Measurements from ENCODE around the gene OSBPL6.
"Not testable (repeated sequence)": the region's sequence is repeated elsewhere in the genome, so short reads cannot be mapped to it uniquely, and the experiment has no call there.

The OSBPL6 gene

DNA sequence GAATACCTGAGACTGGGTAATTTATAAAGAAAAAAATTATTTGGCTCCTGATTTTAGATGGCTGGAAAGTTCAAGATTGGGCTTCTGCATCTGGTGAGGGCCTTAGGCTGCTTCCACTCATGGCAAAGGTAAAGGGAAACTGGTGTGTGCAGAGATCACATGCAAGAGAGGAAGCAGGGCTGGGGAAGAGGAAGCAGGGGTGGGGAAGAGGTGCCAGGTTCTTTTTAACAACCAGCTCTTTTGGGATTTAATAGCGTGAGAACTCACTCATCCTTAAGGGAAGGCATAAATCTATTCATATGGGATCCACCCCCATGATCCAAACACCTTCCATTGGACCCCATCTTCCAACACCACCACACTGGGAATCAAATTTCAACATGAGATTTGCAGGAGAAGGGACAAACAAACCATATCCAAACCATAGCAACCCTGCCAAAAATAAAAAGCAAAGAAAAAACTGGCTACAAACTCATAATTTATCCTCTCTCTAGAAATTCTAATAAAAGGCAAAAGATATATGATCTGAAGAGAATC, 226.2 kb downstream of the OSBPL6 start:
- TF ChIP-seq POLR2A (IDR thresholded peaks at IDR 0.05; ENCODE audit: low read length) (no peak), GATA1 (IDR thresholded peaks at IDR 0.05; ENCODE audit: low read depth, low read length) (no peak)

DNA sequence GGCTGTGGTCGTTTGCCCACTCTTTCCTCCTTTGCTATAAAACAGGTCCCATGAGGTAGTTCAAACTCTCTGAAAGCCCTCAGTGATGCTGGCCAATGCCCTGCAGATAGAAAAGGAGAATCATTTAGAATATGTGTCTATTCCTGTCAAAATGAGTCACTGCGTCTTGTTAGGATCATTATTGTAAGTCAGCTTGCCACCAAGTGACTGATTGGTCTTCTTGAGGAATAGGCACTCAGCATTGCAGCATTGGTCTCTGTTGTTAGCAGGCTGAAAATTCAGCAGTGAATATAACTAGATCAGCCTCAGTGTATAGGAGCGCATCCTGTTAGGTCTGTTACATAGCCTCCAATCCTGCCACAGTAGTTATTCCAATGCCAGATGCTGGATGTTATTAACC, 227.8 kb downstream of the OSBPL6 start:
- DNase-seq, result no peak

More for the DNA sequence above, 226.2 kb downstream of the OSBPL6 start:
- no peak for DNase-seq

DNA sequence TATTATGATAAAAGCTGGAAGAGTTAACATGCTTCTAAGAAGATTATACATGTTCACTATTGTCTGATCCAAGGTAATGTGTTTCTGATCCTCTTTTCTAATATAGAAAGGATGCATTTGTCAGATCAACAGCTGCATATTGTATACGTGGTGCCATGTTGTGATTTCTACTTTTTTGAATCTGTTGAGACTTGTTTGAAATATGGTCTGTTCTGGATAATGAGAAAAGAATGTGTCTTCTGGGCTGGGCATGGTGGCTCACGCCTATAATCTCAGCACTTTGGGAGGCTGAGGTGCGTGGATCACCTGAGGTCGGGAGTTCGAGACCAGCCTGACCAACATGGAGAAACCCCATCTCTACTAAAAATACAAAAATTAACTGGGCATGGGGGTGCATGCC, 229.4 kb downstream of the OSBPL6 start:
- not testable (repeated sequence) for DNase-seq

More for the DNA sequence above, 227.8 kb downstream of the OSBPL6 start:
- TF ChIP-seq POLR2A (IDR thresholded peaks at IDR 0.05; ENCODE audit: low read length) (no peak), GATA1 (IDR thresholded peaks at IDR 0.05; ENCODE audit: low read depth, low read length) (no peak)

DNA sequence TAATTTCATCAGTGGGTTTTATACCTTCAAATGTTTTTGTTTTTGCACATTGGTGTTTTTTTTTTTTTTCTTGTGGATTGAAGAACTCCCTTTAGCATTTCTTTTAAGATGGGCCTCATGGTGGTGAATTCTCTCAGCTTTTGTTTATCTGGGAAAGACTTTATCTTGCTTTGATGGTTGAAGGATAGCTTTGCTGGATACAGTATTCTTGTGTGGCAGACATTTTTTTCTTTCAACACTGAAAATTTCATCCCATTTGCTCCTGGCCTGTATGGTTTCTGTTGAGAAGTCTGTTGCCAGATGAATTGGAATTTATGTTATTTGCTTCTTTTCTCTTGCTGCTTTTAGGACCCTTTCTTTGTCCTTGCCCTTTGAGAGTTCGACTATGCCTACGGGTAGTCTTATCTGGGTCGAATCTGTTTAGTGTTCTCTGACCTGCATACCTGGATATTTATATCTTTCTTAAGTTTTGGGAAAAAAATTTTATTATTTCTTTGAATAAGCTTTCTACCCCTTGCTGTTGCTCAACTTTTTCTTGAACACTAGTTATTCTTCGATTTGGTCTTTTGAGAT, 231.0 kb downstream of the OSBPL6 start:
- TF ChIP-seq POLR2A (IDR thresholded peaks at IDR 0.05; ENCODE audit: low read length) (no peak), GATA1 (IDR thresholded peaks at IDR 0.05; ENCODE audit: low read depth, low read length) (no peak)
- no peak for DNase-seq

DNA sequence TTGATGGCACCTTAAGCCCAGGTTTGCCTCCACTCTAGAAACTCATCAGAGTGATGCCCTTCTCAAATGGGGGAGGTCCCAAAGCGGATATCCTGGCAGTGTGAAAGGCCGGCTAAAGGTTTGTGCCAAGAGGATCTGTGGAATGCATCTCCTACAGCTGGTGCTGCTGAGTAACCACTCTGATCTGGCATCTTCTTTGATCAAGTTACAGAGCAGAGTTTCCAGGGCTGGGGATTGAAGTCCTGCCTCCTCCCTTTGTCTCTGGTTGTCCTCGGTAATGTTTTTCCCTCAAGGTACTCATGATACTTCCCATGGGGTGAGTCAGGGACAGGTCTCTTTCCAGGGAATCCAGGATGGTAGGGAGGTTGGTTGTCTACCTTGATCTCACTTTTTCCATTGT, 232.1 kb downstream of the OSBPL6 start:
- DNase-seq, result no peak
- TF ChIP-seq POLR2A (IDR thresholded peaks at IDR 0.05; ENCODE audit: low read length), result no peak
- no peak for TF ChIP-seq GATA1 (IDR thresholded peaks at IDR 0.05; ENCODE audit: low read depth, low read length)

DNA sequence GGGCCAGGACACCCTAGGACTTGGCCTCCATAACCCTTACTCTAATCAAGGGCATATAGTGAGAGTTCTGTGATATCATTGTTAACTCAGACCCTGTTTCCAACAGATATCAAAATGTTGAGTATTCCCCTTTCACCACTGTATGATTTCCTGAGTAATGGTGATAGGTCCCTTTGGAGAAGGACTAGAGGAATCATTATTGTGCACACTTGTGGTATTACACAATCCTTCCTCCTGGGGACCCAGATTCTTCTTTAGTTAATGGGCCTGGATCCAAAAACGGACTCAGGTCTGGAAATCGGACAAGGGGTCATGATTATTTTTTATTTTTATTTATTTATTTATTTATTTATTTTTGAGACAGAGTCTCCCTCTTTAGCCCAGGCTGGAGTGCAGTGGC, 233.1 kb downstream of the OSBPL6 start:
- no peak for TF ChIP-seq POLR2A (IDR thresholded peaks at IDR 0.05; ENCODE audit: low read length)
- TF ChIP-seq GATA1 (IDR thresholded peaks at IDR 0.05; ENCODE audit: low read depth, low read length), result no peak
- no peak for DNase-seq

DNA sequence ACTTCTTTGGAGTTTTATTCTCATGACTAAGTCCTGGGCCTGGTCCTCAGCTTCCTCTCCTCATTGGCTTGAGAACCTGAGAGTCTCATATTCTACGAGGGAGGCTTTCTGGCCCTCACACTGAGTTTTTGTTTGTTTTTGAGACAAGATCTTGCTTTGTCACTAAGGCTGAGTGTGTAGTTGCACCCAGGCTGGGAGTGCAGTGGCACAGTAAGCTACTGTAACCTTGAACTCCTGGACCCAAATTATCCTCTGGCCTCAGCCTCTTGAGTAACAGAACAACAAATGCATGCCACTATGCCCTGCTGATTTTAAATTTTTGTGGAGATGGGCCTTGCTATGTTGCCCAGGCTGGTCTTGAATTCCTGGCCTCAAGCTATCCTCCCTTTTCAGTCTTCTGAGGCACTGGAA, 234.1 kb downstream of the OSBPL6 start:
- peak in 1 of 2 experiments; percentile 4 for DNase-seq
- TF ChIP-seq GATA1 (IDR thresholded peaks at IDR 0.05; ENCODE audit: low read depth, low read length), result no peak
- no peak for TF ChIP-seq POLR2A (IDR thresholded peaks at IDR 0.05; ENCODE audit: low read length)

DNA sequence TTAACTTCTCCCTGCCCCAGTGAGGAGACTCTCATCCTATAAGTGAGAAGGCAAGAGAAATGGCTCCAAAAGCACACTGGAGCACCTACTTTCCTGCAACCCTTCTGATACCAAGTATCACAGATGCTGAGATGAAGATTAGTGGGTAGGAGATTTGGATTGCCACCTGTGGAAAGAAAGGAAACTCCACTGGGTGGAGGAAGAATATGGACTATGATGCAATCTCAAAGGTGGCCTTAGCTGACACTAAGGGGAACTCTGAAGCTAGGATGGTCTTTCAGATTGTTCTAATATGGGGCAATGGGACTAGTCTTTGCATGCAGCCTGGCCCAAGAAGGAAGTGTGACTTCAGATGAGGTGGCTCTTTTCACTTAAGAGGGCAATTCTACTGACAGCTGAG, 235.0 kb downstream of the OSBPL6 start:
- TF ChIP-seq POLR2A (IDR thresholded peaks at IDR 0.05; ENCODE audit: low read length), result no peak
- no peak for TF ChIP-seq GATA1 (IDR thresholded peaks at IDR 0.05; ENCODE audit: low read depth, low read length)
- DNase-seq, result peak in 1 of 2 experiments; percentile 11

DNA sequence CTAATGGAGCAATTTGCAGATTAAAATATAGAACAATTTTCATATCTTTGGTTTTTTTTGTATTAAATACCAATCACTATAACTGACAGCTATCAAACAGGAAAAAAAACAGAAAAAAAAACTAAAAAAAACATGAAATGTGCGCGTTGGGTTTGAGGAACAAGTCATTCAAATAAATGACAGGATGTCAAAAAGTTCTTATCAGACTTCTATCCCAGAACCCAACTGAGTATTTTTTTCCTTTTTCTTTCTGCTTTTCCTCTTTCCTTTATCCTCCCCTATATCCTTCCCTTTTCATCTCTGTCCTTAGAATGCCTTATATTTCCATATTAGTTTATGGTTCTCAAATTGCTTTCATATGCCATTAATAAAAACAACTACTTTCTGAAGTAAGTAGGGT, 242.3 kb downstream of the OSBPL6 start:
- TF ChIP-seq GATA1 (IDR thresholded peaks at IDR 0.05; ENCODE audit: low read depth, low read length), result no peak
- TF ChIP-seq POLR2A (IDR thresholded peaks at IDR 0.05; ENCODE audit: low read length), result no peak

DNA sequence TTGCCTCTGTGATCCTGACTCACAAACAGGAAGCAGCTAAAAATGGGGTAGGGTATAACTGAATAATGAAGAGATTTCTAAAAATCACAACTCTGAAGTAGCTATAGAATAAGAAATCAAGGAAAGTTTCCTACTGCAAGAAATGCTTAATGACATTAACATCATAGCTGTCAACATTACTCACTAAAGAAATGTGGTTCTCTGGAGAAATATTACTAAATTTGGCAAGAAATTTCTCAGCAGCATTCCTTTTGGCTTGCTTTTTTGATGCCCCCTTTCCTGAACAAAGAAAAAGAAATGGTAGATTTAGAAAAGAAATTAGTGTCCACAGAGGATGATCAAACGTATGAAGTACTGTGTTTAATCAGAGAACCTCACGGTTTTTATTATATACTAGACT, 247.1 kb downstream of the OSBPL6 start:
- TF ChIP-seq POLR2A (IDR thresholded peaks at IDR 0.05; ENCODE audit: low read length), result no peak
- no peak for TF ChIP-seq GATA1 (IDR thresholded peaks at IDR 0.05; ENCODE audit: low read depth, low read length)
- DNase-seq, result no peak

More for the DNA sequence above, 242.3 kb downstream of the OSBPL6 start:
- DNase-seq, result no peak

DNA sequence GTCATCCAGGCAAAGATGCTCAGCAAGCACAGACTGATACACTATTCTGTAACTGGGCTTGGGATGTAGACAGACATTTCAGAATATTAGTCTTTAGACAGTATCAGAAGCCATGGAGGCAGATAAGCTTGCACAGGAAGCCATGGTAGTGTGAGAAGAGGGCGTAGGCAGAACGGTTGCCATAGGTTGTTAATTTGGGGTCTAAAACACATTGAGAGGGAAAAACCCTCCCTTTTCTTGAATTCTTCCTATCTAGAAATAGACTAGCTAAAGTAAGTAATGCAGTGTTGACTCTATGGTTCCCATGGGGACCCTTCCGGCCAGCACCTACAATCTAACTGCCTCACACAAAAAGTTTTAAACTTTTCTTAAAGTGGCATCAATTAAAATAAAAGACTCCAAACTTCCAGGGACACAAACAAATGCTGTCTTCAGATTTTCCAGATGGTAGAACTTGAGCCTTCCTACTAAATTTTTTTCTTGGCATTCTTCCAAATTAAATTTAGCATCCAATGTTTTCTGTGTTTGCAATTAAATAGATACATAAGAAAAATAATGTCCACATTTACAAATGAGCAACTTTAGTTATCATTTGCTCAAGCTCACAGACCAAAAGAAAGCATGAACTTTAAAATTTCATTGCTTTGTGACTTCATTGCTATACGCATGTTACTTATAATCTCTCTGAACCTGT, 254.8 kb downstream of the OSBPL6 start:
- DNase-seq, result no peak
- TF ChIP-seq GATA1 (IDR thresholded peaks at IDR 0.05; ENCODE audit: low read depth, low read length) (no peak), POLR2A (IDR thresholded peaks at IDR 0.05; ENCODE audit: low read length) (no peak)

DNA sequence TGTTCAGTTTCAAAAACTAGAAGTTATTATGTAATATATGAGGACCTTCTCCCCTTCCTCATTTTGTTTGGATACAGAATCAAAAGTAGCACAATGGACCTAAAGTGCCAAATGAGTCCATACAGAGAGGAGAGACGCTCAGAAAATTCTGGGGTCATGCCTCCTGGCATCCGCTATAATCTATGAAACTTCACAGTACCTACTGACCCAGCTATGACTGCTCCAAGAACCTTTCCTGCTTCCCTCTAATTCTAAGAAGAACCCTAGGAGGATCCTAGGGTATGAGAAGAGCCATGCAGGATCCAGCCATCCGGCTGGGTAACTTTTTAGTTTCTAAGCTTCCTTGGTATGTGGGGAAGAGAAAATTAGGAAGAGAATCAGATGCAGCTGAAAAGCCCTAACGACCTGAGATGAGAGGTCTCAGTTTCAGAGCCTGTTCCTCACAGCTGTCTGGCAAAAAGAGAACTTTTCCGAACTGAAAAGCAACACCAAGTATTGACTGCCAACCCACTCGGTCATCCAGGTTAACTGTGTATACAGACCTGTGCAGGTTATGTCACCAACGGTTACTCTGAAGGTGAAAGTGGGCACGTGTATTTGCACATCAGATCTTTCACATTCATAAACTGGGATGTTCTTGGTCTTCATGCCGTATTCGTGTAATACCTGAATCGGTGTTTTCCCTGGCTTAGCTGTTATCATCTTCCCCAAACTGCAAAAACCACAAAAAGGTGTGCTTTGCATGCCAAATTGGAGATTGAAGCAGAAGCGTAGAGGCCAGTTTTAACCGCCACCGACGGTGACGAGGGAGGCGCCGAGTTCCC, 255.6 kb downstream of the OSBPL6 start:
- DNase-seq, result peak; percentile 38 to 61
- TF ChIP-seq POLR2A (IDR thresholded peaks at IDR 0.05; ENCODE audit: low read length), result no peak
- TF ChIP-seq GATA1 (IDR thresholded peaks at IDR 0.05; ENCODE audit: low read depth, low read length), result no peak

DNA sequence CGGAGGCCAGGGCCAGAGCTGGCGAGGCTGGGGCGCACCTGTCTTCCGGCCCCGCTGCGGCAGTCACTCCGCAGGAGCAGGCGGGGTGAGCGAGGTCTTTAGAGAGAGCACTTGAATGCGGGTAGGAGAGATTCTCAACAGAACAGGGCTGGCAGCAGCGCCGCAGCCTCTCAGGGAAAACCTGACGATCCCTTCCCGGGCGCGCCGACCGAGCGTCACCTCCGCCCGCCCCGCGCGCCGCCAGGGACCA, 256.1 kb downstream of the OSBPL6 start:
- TF ChIP-seq POLR2A (IDR thresholded peaks at IDR 0.05; ENCODE audit: low read length) (no peak), GATA1 (IDR thresholded peaks at IDR 0.05; ENCODE audit: low read depth, low read length) (no peak)
- DNase-seq, result no peak

DNA sequence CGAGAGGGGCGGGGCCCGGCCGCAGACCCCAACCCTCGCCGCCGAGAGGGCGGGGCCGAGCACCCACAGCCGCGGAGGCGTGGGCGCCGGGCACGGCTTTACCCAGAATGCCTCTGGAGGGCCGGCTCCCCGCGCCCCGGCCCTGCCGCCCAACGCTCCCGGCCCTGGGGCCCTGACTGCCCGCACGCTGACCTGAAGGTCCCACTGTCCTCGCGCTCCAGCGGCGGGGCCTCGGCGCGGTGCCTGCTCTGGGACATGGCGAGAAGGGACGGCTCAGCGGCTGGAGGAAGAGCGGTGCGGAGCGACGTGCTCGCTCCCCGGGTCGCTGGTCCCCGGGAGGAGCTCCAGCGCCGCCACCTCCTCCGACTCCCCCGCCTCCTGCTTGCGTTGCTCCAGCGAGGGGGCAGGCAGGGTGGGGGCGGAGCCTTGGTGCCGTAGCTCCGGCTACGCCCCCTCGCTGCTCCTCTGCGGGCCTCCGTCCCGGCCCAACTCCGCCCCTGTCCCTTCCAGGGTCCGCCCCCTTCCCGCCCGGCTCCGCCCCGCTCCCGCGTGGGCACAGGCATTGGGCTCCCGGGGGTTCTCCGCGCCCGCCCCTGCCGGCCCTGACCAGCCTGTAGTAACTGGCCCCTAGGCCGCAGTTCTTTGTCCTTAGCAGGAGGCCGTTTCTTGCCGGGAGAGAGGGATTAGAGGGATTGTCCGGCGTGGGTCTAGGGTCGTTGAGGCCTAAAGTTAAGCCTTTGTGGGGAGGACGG, 256.6 kb downstream of the OSBPL6 start, which contains the start of the genes PJVK and PRKRA:
Gene PJVK (plus strand): TSS at position 605 of the 752 bp plus-strand sequence. CDS start 2,032 bp downstream, outside the sequence.
Gene PRKRA (minus strand): TSS at position 402 of the 752 bp plus-strand sequence. CDS start 145 bp downstream, at position 257.
- peak; percentile 96 to 98 for DNase-seq
- peak; percentile 92 for TF ChIP-seq POLR2A (IDR thresholded peaks at IDR 0.05; ENCODE audit: low read length)
- TF ChIP-seq GATA1 (IDR thresholded peaks at IDR 0.05; ENCODE audit: low read depth, low read length), result no peak
